Stimulated activated CD8-positive, alpha-beta memory T cell treated with anti-CD3 and anti-CD28 coated beads, Interleukin-2, amount 100 ng/mL, for 1 hour (primary cell): ENCODE results near the gene NDC80.

ENCODE experiments used
- DNase-seq, 2 donors: peaks; one replicate each; pipeline ENCODE4 v3.0.0-alpha.2; 2020; ENCODE audit warnings: low read depth in 2 of 2

NDC80 gene

GRCh38 chr18:2557536-2557935 is 13.8 kb upstream of the NDC80 start:
- no peak for DNase-seq

DNA sequence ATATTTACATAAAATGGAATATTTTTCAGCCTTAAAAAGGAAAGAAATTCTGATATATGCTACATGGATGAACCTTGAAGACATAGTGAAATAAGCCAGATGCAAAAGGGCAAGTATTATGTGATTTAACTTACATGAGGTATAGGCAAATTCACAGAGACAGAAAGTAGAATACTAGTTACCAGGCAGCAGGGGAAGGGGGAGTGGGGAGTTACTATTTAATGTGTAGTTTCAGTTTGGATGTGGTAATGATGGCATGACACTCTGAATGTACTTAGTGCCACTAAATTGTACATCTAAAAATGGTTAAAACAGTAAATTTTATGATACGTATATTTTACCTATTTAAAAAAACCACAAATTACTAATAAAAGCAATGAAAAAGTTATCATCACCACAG is 12.1 kb upstream of the NDC80 start:
- no peak for DNase-seq

DNA sequence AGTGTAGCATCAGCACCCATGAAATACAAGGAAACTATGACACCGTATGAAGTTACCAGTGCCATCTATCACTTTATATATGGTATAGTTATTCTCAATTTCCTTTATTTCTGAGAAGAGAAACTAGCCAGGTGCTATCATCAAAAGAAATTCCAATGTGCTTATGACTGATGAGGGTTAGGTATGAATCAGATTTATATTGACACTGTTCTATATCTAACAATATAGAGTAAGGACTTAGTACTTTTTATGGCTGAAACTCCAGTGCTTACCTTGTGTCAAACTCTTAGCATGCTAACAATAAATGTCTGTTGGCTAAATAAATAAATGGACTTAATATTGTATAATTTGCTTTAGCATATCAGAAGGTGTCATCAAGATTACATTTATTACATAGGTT is 7.0 kb upstream of the NDC80 start:
- DNase-seq: no peak

- no peak for DNase-seq
Observed at GRCh38 chr18:2568129-2568528, 3.2 kb upstream of the NDC80 start.

DNA sequence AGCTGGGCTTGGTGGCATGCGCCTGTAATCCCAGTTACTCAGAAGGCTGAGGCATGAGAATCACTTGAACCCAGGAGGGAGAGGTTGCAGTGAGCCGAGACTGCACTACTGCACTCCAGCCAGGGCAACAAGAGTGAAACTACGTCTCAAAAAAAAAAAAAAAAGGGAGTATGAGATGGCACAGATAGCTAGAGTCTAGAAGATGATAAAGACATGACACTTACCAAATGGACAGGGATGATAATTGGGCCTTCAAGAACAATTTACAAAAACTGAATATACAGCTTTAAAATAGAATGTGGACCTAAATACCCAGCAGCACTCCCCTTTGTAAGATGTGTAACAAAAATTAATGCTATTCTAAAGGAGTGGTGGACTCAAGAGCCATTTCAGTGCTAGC is 2.8 kb upstream of the NDC80 start:
- no peak for DNase-seq

- DNase-seq: no peak
Observed at GRCh38 chr18:2569338-2570207, 1.8 kb upstream of the NDC80 start.

DNA sequence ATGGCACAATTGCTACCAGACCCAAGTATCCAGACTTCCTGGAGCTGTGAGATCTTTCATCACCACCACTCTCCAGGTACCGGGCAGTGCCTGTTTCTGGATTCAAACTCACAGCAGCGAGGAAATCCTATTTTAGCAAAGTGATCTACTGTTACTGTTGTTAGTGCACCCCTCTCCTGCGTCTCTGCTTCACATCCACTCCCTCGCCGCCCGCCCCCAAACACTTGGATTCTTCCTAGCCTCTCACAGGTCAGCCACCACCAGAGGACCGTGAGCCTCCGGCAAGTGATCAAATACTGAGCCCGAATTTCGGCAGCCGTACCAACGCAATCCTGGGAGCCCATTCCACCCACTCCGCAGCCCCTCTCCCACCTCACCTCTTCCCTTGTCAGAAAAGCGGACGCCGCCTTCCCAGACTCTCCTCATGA is 571 bp upstream of the NDC80 start:
- DNase-seq: peak in 1 of 2 donors; percentile 28

DNA sequence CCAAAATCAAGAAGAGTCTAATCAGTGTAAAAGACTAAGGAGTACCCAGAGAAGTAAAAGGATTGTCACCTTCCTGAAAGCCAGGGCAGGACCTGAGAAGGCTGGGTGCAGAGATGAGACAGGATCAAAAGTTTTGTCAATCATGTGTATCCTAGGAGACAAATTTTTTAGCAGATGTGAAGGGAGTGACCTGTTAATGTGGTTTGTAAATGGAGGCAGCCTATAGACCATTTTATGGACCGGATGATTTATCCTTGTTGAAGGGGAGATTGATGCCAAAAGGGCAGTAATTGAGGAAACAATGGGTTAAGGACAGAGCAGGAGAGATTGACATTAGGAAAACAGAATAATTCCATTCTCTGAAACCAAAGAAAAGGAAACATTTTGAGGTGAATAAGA is 813 bp downstream of the NDC80 start:
- DNase-seq: no peak

DNA sequence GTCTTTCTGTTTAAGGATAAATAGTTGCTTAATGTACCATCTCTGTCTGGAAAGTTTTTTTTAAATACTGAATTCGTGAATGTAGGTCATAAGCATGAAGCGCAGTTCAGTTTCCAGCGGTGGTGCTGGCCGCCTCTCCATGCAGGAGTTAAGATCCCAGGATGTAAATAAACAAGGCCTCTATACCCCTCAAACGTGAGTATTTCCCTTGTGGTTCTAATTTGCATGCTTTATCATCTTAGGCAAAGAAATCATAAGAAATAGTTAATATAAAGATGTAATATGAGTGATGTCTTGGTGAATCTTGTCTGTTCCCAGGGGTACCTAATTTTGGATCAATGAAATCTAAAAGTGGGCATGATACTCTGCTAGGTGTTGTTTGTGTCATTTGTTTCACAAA is 1.5 kb downstream of the NDC80 start:
- no peak for DNase-seq

GRCh38 chr18:2573408-2573807 is 2.1 kb downstream of the NDC80 start:
- DNase-seq: no peak

DNA sequence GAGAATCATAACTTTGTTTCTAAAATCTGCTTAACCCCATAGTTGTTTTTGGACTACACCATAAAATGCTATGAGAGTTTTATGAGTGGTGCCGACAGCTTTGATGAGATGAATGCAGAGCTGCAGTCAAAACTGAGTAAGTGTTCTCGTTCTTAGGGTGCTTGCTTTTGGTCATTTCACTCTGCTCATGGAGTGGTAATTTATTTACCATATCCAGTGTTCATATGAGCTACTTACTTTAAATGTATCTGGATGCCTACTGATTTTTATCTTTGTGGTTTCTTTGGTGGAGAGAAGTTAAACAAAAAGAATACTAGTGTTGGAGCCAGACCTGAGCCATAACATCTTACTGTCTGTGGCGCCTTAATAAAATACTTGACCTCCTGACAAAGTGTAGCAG is 16.4 kb downstream of the NDC80 start:
- DNase-seq: no peak

GRCh38 chr18:2588666-2589344 is 17.4 kb downstream of the NDC80 start:
- DNase-seq: no peak

GRCh38 chr18:2589345-2590068 is 18.1 kb downstream of the NDC80 start:
- no peak for DNase-seq

GRCh38 chr18:2590303-2590702 is 18.9 kb downstream of the NDC80 start:
- no peak for DNase-seq

DNA sequence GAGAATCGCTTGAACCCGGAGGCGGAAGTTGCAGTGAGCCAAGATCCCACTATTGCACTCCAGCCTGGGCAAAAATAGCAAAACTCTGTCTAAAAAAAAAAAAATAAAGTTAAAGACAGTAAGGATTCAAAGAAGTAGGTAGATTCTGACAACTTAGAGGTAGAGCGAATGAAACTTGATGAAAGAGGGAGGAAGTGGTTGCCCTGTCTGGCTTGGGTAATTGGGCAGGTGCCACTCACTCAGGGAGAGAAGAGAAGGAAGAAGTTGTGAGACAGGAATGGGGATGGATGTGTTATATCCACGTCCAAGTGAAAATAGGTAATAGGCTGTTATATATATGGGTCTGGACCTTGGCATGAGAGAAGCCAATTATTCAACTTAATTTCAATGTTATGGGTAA is 26.3 kb downstream of the NDC80 start:
- DNase-seq: no peak

GRCh38 chr18:2602844-2603243 is 31.5 kb downstream of the NDC80 start:
- DNase-seq: no peak

DNA sequence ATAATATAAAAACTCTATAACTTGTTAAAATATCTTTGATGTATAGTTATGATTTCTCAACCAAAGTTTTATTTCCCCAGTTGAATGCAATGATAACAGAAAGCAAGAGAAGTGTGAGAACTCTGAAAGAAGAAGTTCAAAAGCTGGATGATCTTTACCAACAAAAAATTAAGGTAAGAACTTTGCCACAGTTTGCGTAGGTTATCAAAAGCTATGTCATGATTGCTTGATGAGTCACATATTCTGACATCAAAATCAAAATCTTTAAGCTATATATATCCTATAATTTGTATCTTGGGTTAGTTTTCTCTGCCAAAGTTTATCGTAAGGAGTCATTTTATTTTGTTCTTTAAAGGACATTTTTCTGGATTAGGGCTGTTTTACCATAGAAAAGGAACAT is 35.0 kb downstream of the NDC80 start:
- no peak for DNase-seq

GRCh38 chr18:2609604-2610003 is 38.2 kb downstream of the NDC80 start:
- no peak for DNase-seq

DNA sequence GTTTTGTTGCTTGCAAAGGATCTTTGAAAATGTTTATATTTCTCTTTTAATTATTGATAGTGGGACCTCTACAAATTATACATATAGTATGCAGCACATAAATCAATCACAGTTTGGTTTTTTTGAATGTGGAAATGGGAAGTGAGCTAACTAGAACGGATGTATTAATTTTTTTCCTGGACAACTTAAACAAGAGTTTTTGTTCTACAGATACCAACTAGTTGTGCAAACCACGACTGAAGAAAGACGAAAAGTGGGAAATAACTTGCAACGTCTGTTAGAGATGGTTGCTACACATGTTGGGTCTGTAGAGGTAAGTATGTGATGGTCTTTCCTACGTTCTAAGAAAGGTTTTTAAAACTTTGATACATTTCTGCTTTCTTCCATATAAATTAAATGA is 39.2 kb downstream of the NDC80 start:
- DNase-seq: no peak

DNA sequence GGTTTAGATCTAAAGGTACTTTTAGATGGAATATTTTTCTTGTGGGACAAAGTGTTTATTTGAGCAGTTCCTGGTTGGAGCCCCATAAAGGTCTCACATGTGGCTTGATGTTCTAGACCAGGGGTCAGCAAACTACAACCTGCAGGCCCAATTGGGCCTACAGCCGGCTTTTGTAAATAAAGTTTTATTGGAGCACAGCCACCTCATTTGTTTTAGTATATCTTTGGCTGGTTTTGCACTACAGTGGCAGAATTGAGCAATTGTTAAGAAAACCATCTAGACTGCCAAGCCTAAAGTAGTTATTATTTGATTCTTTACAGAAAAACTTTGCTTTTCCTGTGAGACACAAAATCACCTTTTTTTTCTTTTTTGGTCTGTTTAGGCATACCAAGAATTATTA is 41.6 kb downstream of the NDC80 start:
- DNase-seq: no peak

DNA sequence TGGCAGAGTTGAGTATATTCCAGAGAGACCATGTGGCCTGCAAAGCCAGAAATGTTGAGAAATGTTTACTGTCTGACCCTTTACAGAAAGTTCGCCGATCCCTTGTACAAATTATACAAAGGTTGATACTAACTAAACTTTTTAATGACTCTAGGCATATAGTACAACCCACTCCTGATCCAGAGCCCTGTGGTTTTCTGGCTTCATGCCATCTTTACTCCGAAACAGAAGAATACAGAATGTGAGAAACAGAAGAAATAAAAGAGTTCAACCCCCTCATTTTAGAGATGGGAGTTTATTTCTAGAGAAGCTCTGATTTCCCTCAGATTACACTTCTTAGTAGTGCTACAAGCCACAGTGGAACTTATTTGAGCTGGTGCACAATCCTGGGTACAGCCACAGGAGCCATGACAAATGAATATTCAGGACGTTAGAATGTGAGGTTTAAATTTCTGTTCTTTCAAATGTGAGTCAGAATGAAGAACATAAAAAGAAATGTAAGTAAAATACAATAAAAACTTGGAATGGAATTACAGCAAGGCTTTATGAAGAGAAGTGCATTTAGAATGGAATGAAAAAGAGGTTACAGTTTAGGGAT is 46.1 kb downstream of the NDC80 start:
- no peak for DNase-seq

DNA sequence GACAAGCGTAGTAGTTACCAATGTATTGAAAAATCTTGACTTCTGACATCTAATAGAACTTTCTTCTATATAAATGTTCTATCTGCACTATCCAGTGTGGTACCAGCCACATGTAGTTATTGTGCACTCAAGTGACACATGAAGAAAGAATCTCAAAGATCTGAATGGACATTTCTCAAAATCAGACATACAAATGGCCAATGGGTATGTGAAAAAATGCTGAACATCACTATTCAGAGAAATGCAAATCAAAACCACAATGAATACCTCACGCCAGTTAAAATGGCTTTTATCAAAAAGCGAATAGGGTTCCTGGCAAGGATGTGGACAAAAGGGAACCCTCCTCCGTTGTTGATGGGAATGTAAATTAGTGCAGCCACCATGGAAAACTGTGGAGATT is 46.7 kb downstream of the NDC80 start:
- DNase-seq: no peak
